HG03571 (cell line): ENCODE data around the gene RPS8.
"Not testable (repeated sequence)": the region's sequence is repeated elsewhere in the genome, so short reads cannot be mapped to it uniquely, and the experiment has no call there.

Experiments used
- ATAC-seq: cut with Tn5 transposase; IDR thresholded peaks from one replicate; pipeline ENCODE4 v1.9.1; 2021; ENCODE audit not compliant: unreplicated experiment

The RPS8 gene

GRCh38 chr1:44802306-44803061 is 27.1 kb downstream of the RPS8 start:
- no peak for ATAC-seq

GRCh38 chr1:44803062-44803311 is 27.6 kb downstream of the RPS8 start:
- no peak for ATAC-seq

- ATAC-seq = no peak
These were observed 28.2 kb downstream of the RPS8 start for GRCh38 chr1:44803312-44804095.

GRCh38 chr1:44805311-44806024 is 30.1 kb downstream of the RPS8 start:
- ATAC-seq = no peak

- ATAC-seq = no peak
These were observed 30.8 kb downstream of the RPS8 start for GRCh38 chr1:44806025-44806703.

- no peak for ATAC-seq
These were observed 31.5 kb downstream of the RPS8 start, which contains the start of gene DYNLT4 for GRCh38 chr1:44806704-44807363. Gene DYNLT4 (minus strand): TSS chr1:44807351. CDS start chr1:44806668, 683 bp downstream.

GRCh38 chr1:44807364-44808062 is 32.2 kb downstream of the RPS8 start:
- peak; percentile 18 for ATAC-seq

GRCh38 chr1:44808063-44808937 is 33.0 kb downstream of the RPS8 start, which contains the start of gene BTBD19:
Gene BTBD19 (plus strand): TSS chr1:44808523. CDS start chr1:44808821, 298 bp downstream.
- ATAC-seq = no peak

GRCh38 chr1:44808938-44809917 is 33.9 kb downstream of the RPS8 start:
- no peak for ATAC-seq

- no peak for ATAC-seq
These were observed 34.9 kb downstream of the RPS8 start for GRCh38 chr1:44810101-44810761.

- ATAC-seq = not testable (repeated sequence)
These were observed 35.4 kb downstream of the RPS8 start for GRCh38 chr1:44810762-44811105.

GRCh38 chr1:44811234-44811633 is 35.9 kb downstream of the RPS8 start:
- no peak for ATAC-seq

GRCh38 chr1:44812822-44813543 is 37.6 kb downstream of the RPS8 start:
- ATAC-seq = no peak

- ATAC-seq = not testable (repeated sequence)
These were observed 40.6 kb downstream of the RPS8 start for GRCh38 chr1:44815926-44816325.

GRCh38 chr1:44817307-44817706 is 42.0 kb downstream of the RPS8 start:
- no peak for ATAC-seq

GRCh38 chr1:44817771-44818495 is 42.6 kb downstream of the RPS8 start:
- ATAC-seq = no peak
